Glutamatergic neuron (in vitro differentiated cells): ENCODE data around the gene PTPN3. TPM values are rescaled to one million over a fixed set of nuclear protein-coding genes. Genes with fewer than 3 reads are reported as not detected.

ENCODE experiments used
- DNase-seq: peaks from one replicate; pipeline ENCODE4 v3.0.0; 2022
- H3K27ac Mint-ChIP-seq: one replicate; pipeline ENCODE4 v1.8.0; 2020; ENCODE audit warnings: mild to moderate bottlenecking, mixed read lengths, inconsistent platforms; ENCODE audit not compliant: unreplicated experiment
- H3K27me3 Mint-ChIP-seq: one replicate; pipeline ENCODE4 v1.8.0; 2020; ENCODE audit warnings: mild to moderate bottlenecking, moderate library complexity, mixed read lengths, inconsistent platforms; ENCODE audit not compliant: unreplicated experiment
- H3K36me3 Mint-ChIP-seq: one replicate; pipeline ENCODE4 v1.8.0; 2020; ENCODE audit warnings: mild to moderate bottlenecking, mixed read lengths, inconsistent platforms; ENCODE audit not compliant: unreplicated experiment
- H3K4me1 Mint-ChIP-seq: one replicate; pipeline ENCODE4 v1.8.0; 2020; ENCODE audit warnings: mild to moderate bottlenecking, low read depth, mixed read lengths, inconsistent platforms; ENCODE audit not compliant: unreplicated experiment
- H3K4me3 Mint-ChIP-seq: one replicate; pipeline ENCODE4 v1.8.0; 2020; ENCODE audit warnings: mild to moderate bottlenecking, mixed read lengths, inconsistent platforms; ENCODE audit not compliant: unreplicated experiment
- H3K9me3 Mint-ChIP-seq: one replicate; pipeline ENCODE4 v1.8.0; 2020; ENCODE audit warnings: mild to moderate bottlenecking, moderate library complexity, mixed read lengths, inconsistent platforms; ENCODE audit not compliant: unreplicated experiment
- CTCF ChIP-seq: fragments of 200-600 bp; sonication (generic); IDR thresholded peaks from one replicate; pipeline ENCODE4 v1.5.0; 2021; ENCODE audit not compliant: partially characterized antibody, unreplicated experiment
- total RNA-seq: library from RNA; stranded (reverse); fragmentation: NEBNext Ultra II Directional; extraction: Animal tissue kit (Norgen Biotek cat#: 25700); gene quantifications from one replicate; pipeline ENCODE4 v1.2.1, GENCODE V29; 2021; ENCODE audit not compliant: unreplicated experiment

The PTPN3 gene
- total RNA-seq, 1 donor from 2014 or later = 1.6 TPM

- Mint-ChIP-seq H3K27ac (no peak overlapping the region), H3K4me1 (peaks cover 1% of the 10 kb centered on the region), H3K4me3 (no peak overlapping the region), H3K27me3 (no peaks in the 10 kb centered on the region), H3K9me3 (no peaks in the 10 kb centered on the region), H3K36me3 (no peaks in the 10 kb centered on the region)
- no peak for TF ChIP-seq CTCF
- no peak for DNase-seq
Observed at GRCh38 chr9:109458453-109459211, 39.5 kb downstream of the PTPN3 start.

- Mint-ChIP-seq H3K4me3 (no peak overlapping the region), H3K27me3 (no peaks in the 10 kb centered on the region), H3K4me1 (peaks cover 1% of the 10 kb centered on the region), H3K9me3 (no peaks in the 10 kb centered on the region), H3K27ac (no peak overlapping the region), H3K36me3 (no peaks in the 10 kb centered on the region)
- TF ChIP-seq CTCF = no peak
- no peak for DNase-seq
Observed at GRCh38 chr9:109456811-109457210, 41.3 kb downstream of the PTPN3 start.

GRCh38 chr9:109455861-109456260, 42.2 kb downstream of the PTPN3 start:
- no peak overlapping the region for H3K27ac Mint-ChIP-seq
- H3K4me3 Mint-ChIP-seq = no peak overlapping the region
- H3K9me3 Mint-ChIP-seq = no peaks in the 10 kb centered on the region
- TF ChIP-seq CTCF = no peak
- H3K36me3 Mint-ChIP-seq = no peaks in the 10 kb centered on the region
- DNase-seq = no peak
- H3K27me3 Mint-ChIP-seq = no peaks in the 10 kb centered on the region
- H3K4me1 Mint-ChIP-seq = peaks cover 1% of the 10 kb centered on the region

GRCh38 chr9:109455391-109455790, 42.7 kb downstream of the PTPN3 start:
- H3K36me3 Mint-ChIP-seq = no peaks in the 10 kb centered on the region
- H3K9me3 Mint-ChIP-seq = no peaks in the 10 kb centered on the region
- H3K27ac Mint-ChIP-seq = no peak overlapping the region
- H3K4me1 Mint-ChIP-seq = peaks cover 1% of the 10 kb centered on the region
- H3K4me3 Mint-ChIP-seq = no peak overlapping the region
- no peaks in the 10 kb centered on the region for H3K27me3 Mint-ChIP-seq
- DNase-seq = no peak
- TF ChIP-seq CTCF = no peak

GRCh38 chr9:109454601-109455155, 43.4 kb downstream of the PTPN3 start:
- no peak overlapping the region for H3K27ac Mint-ChIP-seq
- DNase-seq = no peak
- no peaks in the 10 kb centered on the region for H3K9me3 Mint-ChIP-seq
- peaks cover 1% of the 10 kb centered on the region for H3K4me1 Mint-ChIP-seq
- H3K27me3 Mint-ChIP-seq = no peaks in the 10 kb centered on the region
- H3K4me3 Mint-ChIP-seq = no peak overlapping the region
- H3K36me3 Mint-ChIP-seq = no peaks in the 10 kb centered on the region
- no peak for TF ChIP-seq CTCF
